OCI-LY3 (cell line): Measurements from ENCODE around the gene MED13L.
"Not testable (repeated sequence)": the region's sequence is repeated elsewhere in the genome, so short reads cannot be mapped to it uniquely, and the experiment has no call there.

ENCODE experiments used
- H2AFZ ChIP-seq: fragments of 200-600, 300-600 bp; shearing (Covaris generic); 2 replicates; pipeline ENCODE4 v1.6.0; 2014; ENCODE audit warnings: antibody characterized with exemption, low read depth, low read length
- H3K27ac ChIP-seq: fragments of 200-600, 300-600 bp; sonication (generic); 2 replicates; pipeline ENCODE4 v1.5.1; 2014; ENCODE audit warnings: mild to moderate bottlenecking, low read length, moderate library complexity, mixed read lengths
- H3K27me3 ChIP-seq: fragments of 200-600, 300-600 bp; sonication (generic); 2 replicates; pipeline ENCODE4 v1.6.1; 2014; ENCODE audit warnings: low read depth, low read length, mixed read lengths
- H3K36me3 ChIP-seq: fragments of 200-600, 300-600 bp; sonication (generic); replicated peaks from 2 replicates; pipeline ENCODE3; 2014; ENCODE audit warnings: low read depth, low read length, mixed read lengths
- H3K4me1 ChIP-seq: fragments of 300-600, 200-600 bp; sonication (generic); 2 replicates; pipeline ENCODE4 v1.6.1; 2014; ENCODE audit warnings: low read length, mixed read lengths
- H3K4me2 ChIP-seq: fragments of 200-600, 300-600 bp; sonication (generic); 2 replicates; pipeline ENCODE4 v1.6.1; 2014; ENCODE audit warnings: low read length, mixed read lengths
- H3K4me3 ChIP-seq: fragments of 300-600, 200-600 bp; sonication (generic); 2 replicates; pipeline ENCODE4 v1.5.1; 2014; ENCODE audit warnings: antibody characterized with exemption, mild to moderate bottlenecking, low read length, moderate library complexity
- H3K79me2 ChIP-seq: fragments of 300-600, 200-600 bp; shearing (Covaris generic); 2 replicates; pipeline ENCODE4 v1.6.1; 2014; ENCODE audit warnings: mild to moderate bottlenecking, low read length, mixed read lengths
- H3K9ac ChIP-seq: fragments of 300-600, 200-600 bp; shearing (Covaris generic); 2 replicates; pipeline ENCODE4 v1.6.0; 2014; ENCODE audit warnings: mild to moderate bottlenecking, low read length, moderate library complexity
- H3K9me3 ChIP-seq: fragments of 200-600, 300-600 bp; shearing (Covaris generic); 2 replicates; pipeline ENCODE4 v1.6.1; 2014; ENCODE audit warnings: low read length, mixed read lengths; ENCODE audit not compliant: insufficient read depth
- H4K20me1 ChIP-seq: fragments of 200-600, 300-600 bp; sonication (generic); 2 replicates; pipeline ENCODE4 v1.6.1; 2016; ENCODE audit warnings: low read length, mixed read lengths; ENCODE audit not compliant: insufficient read depth
- EZH2phosphoT487 ChIP-seq: fragments of 200-600 bp; shearing (Covaris generic); IDR thresholded peaks from 2 replicates; pipeline ENCODE4 v1.6.1; 2018; ENCODE audit warnings: antibody characterized with exemption, mixed run types, low read depth
- TF ChIP-seq, protein P1 (sequence below): fragments of 200-600, 300-600 bp; sonication (generic); IDR thresholded peaks from 2 replicates; pipeline ENCODE4 v1.5.1; 2014; ENCODE audit warnings: antibody characterized with exemption, low read length, low read depth

The MED13L gene

DNA sequence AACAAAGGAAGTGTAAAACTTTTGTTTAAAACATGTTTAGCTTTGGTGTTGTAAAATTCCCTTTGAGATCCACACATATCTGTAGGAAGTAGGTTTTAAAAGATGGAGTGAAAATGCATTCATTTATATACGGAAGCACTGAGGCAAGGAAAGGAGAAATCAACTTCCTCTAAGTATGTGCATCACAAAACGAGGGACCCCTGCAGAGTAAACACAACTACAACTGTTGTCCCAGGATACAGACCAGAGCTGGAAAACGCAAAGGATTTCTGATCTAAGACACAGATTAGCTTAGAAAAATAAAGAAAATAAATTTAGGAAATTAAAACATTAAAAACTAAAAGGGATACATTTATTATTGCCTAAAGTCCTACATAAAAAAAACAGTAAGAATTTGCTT is 297.6 kb downstream of the MED13L start:
- no peak overlapping the region for H3K9ac ChIP-seq
- H3K4me1 ChIP-seq = no peaks in the 10 kb centered on the region
- H4K20me1 ChIP-seq = 0 out of 2 replicates have a peak, but pooled peaks cover 4% of the 10 kb centered on the region
- H2AFZ ChIP-seq = no peak overlapping the region
- no peaks in the 10 kb centered on the region for H3K9me3 ChIP-seq
- no peaks in the 10 kb centered on the region for H3K27me3 ChIP-seq
- H3K4me3 ChIP-seq = no peak overlapping the region
- peaks cover 29% of the 10 kb centered on the region for H3K36me3 ChIP-seq
- H3K27ac ChIP-seq = no peak overlapping the region
- no peaks in the 10 kb centered on the region for H3K79me2 ChIP-seq
- no peak overlapping the region for H3K4me2 ChIP-seq
- TF ChIP-seq, protein P1, sequence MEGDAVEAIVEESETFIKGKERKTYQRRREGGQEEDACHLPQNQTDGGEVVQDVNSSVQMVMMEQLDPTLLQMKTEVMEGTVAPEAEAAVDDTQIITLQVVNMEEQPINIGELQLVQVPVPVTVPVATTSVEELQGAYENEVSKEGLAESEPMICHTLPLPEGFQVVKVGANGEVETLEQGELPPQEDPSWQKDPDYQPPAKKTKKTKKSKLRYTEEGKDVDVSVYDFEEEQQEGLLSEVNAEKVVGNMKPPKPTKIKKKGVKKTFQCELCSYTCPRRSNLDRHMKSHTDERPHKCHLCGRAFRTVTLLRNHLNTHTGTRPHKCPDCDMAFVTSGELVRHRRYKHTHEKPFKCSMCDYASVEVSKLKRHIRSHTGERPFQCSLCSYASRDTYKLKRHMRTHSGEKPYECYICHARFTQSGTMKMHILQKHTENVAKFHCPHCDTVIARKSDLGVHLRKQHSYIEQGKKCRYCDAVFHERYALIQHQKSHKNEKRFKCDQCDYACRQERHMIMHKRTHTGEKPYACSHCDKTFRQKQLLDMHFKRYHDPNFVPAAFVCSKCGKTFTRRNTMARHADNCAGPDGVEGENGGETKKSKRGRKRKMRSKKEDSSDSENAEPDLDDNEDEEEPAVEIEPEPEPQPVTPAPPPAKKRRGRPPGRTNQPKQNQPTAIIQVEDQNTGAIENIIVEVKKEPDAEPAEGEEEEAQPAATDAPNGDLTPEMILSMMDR = no peak
- no peak for TF ChIP-seq EZH2phosphoT487

DNA sequence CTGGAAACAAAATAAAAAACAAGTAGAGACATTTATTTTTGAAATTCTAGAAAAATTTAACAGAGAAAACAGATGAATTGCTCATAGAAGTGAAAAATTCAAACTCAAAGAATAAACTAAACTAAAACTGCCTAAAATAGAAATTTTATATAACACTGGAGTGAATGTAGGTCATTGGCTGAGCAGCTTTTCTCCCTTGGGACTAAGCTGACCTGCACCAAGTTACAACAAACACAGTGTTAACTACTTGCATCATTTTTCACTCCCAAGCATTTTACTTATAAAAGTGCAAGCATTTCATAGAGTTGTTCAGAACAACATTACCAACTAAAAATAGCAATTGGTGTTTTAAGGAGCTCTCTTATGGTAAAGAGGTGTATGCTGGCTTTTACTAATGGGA is 298.1 kb downstream of the MED13L start:
- TF ChIP-seq EZH2phosphoT487 = no peak
- TF ChIP-seq, protein P1 = no peak
- no peaks in the 10 kb centered on the region for H3K27me3 ChIP-seq

DNA sequence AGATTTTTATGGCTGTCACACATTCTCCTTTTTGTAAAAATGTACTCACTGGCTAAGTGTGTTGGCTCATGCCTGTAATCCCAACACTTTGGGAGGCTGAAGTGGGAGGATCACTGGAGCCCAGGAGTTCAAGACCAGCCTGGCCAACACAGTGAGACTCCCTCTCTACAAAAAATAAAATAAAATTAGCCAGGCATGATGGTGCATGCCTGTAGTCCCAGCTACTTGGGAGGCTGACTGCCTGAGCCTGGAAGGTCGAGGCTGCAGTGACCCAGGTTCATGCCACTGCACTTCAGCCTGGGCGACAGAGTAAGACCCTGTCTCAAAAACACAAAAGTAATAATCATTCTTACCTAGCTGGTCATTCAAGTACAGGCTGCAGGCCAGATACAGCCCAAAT is 300.7 kb downstream of the MED13L start:
- H3K9ac ChIP-seq, H3K4me3 ChIP-seq, H4K20me1 ChIP-seq, H3K4me2 ChIP-seq, H3K4me1 ChIP-seq, H3K27ac ChIP-seq, H3K27me3 ChIP-seq, H3K79me2 ChIP-seq, H3K9me3 ChIP-seq, H2AFZ ChIP-seq: not testable (repeated sequence)
- H3K36me3 ChIP-seq = peaks cover 30% of the 10 kb centered on the region

More for the DNA sequence above, 298.1 kb downstream of the MED13L start:
- H3K4me2 ChIP-seq = no peak overlapping the region
- no peaks in the 10 kb centered on the region for H3K4me1 ChIP-seq
- peaks cover 27% of the 10 kb centered on the region for H3K36me3 ChIP-seq
- H3K9me3 ChIP-seq = no peaks in the 10 kb centered on the region
- H4K20me1 ChIP-seq = 0 out of 2 replicates have a peak, but pooled peaks cover 4% of the 10 kb centered on the region
- no peak overlapping the region for H2AFZ ChIP-seq
- no peaks in the 10 kb centered on the region for H3K79me2 ChIP-seq
- no peak overlapping the region for H3K9ac ChIP-seq
- H3K27ac ChIP-seq = no peak overlapping the region
- H3K4me3 ChIP-seq = no peak overlapping the region

DNA sequence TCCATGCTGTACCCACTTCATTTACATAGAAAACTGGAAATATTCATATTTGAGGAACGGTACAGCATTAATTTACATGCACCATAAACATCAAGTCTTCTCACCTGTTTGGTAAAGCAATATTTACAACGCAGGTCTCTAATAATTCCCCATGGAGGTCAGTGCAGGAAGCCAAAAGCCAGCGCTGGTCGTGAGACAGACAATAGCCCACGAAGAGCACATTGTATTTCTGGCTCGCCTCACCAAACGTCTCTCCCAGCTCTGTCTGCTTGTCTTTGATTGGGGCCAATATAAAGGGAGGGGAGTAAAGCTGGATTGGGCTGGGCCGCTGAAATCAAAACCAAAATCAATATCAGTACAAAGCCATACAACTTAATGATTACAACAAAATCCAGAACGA is 302.1 kb downstream of the MED13L start:
- Histone ChIP-seq H3K4me3 (no peak overlapping the region), H3K27ac (no peak overlapping the region), H3K79me2 (no peaks in the 10 kb centered on the region), H3K36me3 (peaks cover 40% of the 10 kb centered on the region), H2AFZ (no peak overlapping the region), H3K4me1 (no peaks in the 10 kb centered on the region), H3K27me3 (no peaks in the 10 kb centered on the region), H3K4me2 (no peak overlapping the region), H3K9me3 (no peaks in the 10 kb centered on the region), H4K20me1 (no peaks in the 10 kb centered on the region), H3K9ac (no peak overlapping the region)
- TF ChIP-seq, protein P1 = no peak
- TF ChIP-seq EZH2phosphoT487 = no peak
